Ovary (tissue), 9 donors: Measurements from ENCODE around the gene GAK. TPM values are rescaled to one million over a fixed set of nuclear protein-coding genes. Genes with fewer than 3 reads are reported as not detected.

Experiments used
- DNase-seq, 5 donors: peaks; one replicate each; pipeline ENCODE4 v3.0.0-alpha.2; 2019 to 2020
- H3K27ac ChIP-seq, 2 donors: fragments of 200-600 bp; one replicate each; pipeline versions ENCODE4 v1.5.1 to v1.8.0; 2019 to 2022
- H3K27me3 ChIP-seq: fragments of 200-600 bp; one replicate; pipeline ENCODE4 v1.8.0; 2022
- H3K36me3 ChIP-seq: fragments of 200-600 bp; sonication (generic); one replicate; pipeline ENCODE4 v1.5.1; 2019
- H3K4me1 ChIP-seq: one replicate; pipeline ENCODE4 v1.8.1; 2013; ENCODE audit warnings: mild to moderate bottlenecking, moderate library complexity; ENCODE audit not compliant: insufficient read depth
- H3K4me3 ChIP-seq: fragments of 200-600 bp; sonication (generic); one replicate; pipeline ENCODE4 v1.5.1; 2017
- H3K9me3 ChIP-seq, 2 donors: fragments of 200-600 bp in 1 of 2; sonication (generic) in 1 of 2; one replicate each; pipeline versions ENCODE4 v1.5.1 to v1.8.1; 2013 to 2019; ENCODE audit warnings: mild to moderate bottlenecking in 1 of 2, moderate library complexity in 1 of 2
- CTCF ChIP-seq, 3 donors: fragments of 450-650 bp in 2 of 3; fragments of 200-600 bp in 1 of 3; IDR thresholded peaks; one replicate each; pipeline versions ENCODE4 v1.5.1 to v1.8.0; 2016 to 2022; ENCODE audit warnings: antibody characterized with exemption in 3 of 3, mild to moderate bottlenecking in 1 of 3
- EP300 ChIP-seq: sonication (generic); formaldehyde crosslinking; IDR thresholded peaks from one replicate; pipeline ENCODE4 v1.6.1; 2017; ENCODE audit warnings: antibody characterized with exemption
- POLR2A ChIP-seq: fragments of 450-650 bp; IDR thresholded peaks from one replicate; pipeline ENCODE4 v1.6.1; 2017; ENCODE audit warnings: antibody characterized with exemption, mild to moderate bottlenecking, moderate library complexity
- whole genome bisulfite sequencing, 3 donors: extraction: QIAGEN DNeasy Blood & Tissue Kit in 1 of 3; methylation state at CpG; one replicate each; pipeline versions ENCODE4 v1.1.5 to v1.1.7; 2013 to 2017; 5-methylcytosine and 5-hydroxymethylcytosine counted together
- intact Hi-C, 4 donors: fragments of 100-400 bp; cut with DNase I; formaldehyde crosslinking; loops; one replicate each; pipeline versions ENCODE4 v1.11.0 to v1.15.1; 2022 to 2023
- polyA plus RNA-seq, 2 donors: library from polyadenylated mRNA; stranded (reverse); fragments of 200-250 nt in 1 of 2; fragments of 350-450 nt in 1 of 2; fragmentation: Illumina TruSeq in 1 of 2; extraction: RNeasy Lipid Tissue Mini Kit (QIAGEN cat#74804) in 1 of 2; gene quantifications; one replicate each; pipeline ENCODE4 v1.2.3, GENCODE V29; 2013 to 2014
- total RNA-seq, 7 donors: library from RNA; depleted of rRNA in 2 of 7; stranded (reverse); fragments of >200 nt in 2 of 7; fragmentation: NEBNext Ultra II Directional in 3 of 7; extraction: Animal tissue kit (Norgen Biotek cat#: 25700) in 3 of 7; gene quantifications; one replicate each; pipeline versions ENCODE4 v1.1.0 to v1.2.4, GENCODE V29; 2016 to 2023
- donor health status: DM: no; HTN: no; CAD: no; lungs with moderate emphysema.
- donor health status: DM: no; HTN: no; CAD: no.
- donor health status: Bipolar disorder and iron deficiency.
- donor health status: DM: yes; HTN: yes; CAD: no.
- donor health status: DM: no; HTN: no; CAD: no.
- donor health status: DM: yes; HTN: yes; CAD: no.

Gene GAK
- total and polyA plus RNA-seq, 9 donors: 30.7 to 95.4 (median 70.4) TPM

GRCh38 chr4:956531-957230, 24.6 kb upstream of the GAK start:
- peak in 1 of 5 donors; percentile 13 for DNase-seq
- H3K27ac ChIP-seq: no peak overlapping the region
- WGBS, 3 donors: 75 to 83% (median 81%) methylated on average over 14 of the region's 14 CpGs
- H3K27me3 ChIP-seq: no peaks in the 10 kb centered on the region
- no peak overlapping the region for H3K4me3 ChIP-seq
- no peaks in the 10 kb centered on the region for H3K36me3 ChIP-seq
- intact Hi-C loops: no loop called here
- H3K4me1 ChIP-seq: no peaks in the 10 kb centered on the region
- TF ChIP-seq POLR2A (no peak), EP300 (no peak), CTCF (IDR thresholded peaks at IDR 0.05) (no peak)
- no peaks in the 10 kb centered on the region for H3K9me3 ChIP-seq

DNA sequence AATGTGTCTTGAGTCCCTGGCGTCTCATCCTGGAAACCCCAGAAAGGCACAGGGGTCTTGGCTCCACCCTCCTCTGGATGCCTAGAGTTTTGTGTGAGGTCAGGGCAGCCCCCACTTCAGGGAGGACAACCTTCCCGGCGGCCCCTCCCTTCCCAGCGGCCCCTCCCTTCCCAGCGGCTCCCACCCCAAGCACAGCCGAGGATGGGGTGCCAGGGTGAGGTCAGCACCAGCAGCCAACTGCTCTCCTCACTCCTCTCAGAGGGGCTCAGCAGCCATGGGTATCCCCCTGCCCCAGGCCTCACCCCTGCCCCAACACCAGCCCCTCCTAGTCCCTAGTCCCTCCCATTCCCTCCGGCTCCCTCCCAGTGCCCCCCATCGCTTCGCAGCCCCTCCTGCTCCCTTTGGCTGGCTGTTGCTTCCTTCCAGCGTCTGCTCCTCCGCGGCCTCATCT, 23.8 kb upstream of the GAK start:
- no peaks in the 10 kb centered on the region for H3K36me3 ChIP-seq
- 74 to 81% (median 77%) methylated on average over 11 to 12 of the region's 12 CpGs for WGBS, 3 donors
- TF ChIP-seq CTCF (IDR thresholded peaks at IDR 0.05): no peak
- TF ChIP-seq EP300: no peak
- intact Hi-C loops: no loop called here
- no peaks in the 10 kb centered on the region for H3K9me3 ChIP-seq
- H3K27ac ChIP-seq: no peak overlapping the region
- no peaks in the 10 kb centered on the region for H3K27me3 ChIP-seq
- no peaks in the 10 kb centered on the region for H3K4me1 ChIP-seq
- DNase-seq: peak in 1 of 5 donors; percentile 9
- H3K4me3 ChIP-seq: no peak overlapping the region

GRCh38 chr4:955161-955921, 23.2 kb upstream of the GAK start:
- TF ChIP-seq CTCF (IDR thresholded peaks at IDR 0.05): no peak
- no peak for TF ChIP-seq EP300
- no peak for TF ChIP-seq POLR2A
- H3K4me1 ChIP-seq: no peaks in the 10 kb centered on the region
- H3K27ac ChIP-seq: no peak overlapping the region
- intact Hi-C loops: no loop called here
- DNase-seq: no peak
- H3K36me3 ChIP-seq: no peaks in the 10 kb centered on the region
- 91 to 92% (median 92%) methylated on average over 31 to 33 of the region's 33 CpGs for WGBS, 3 donors
- H3K4me3 ChIP-seq: no peak overlapping the region
- H3K27me3 ChIP-seq: no peaks in the 10 kb centered on the region
- H3K9me3 ChIP-seq: no peaks in the 10 kb centered on the region

GRCh38 chr4:954211-955020, 22.3 kb upstream of the GAK start:
- Histone ChIP-seq H3K27ac (no peak overlapping the region), H3K4me1 (no peaks in the 10 kb centered on the region), H3K4me3 (no peak overlapping the region), H3K27me3 (no peaks in the 10 kb centered on the region), H3K36me3 (no peaks in the 10 kb centered on the region), H3K9me3 (no peaks in the 10 kb centered on the region)
- intact Hi-C loops: no loop called here
- DNase-seq: peak in 1 of 5 donors; percentile 6
- TF ChIP-seq CTCF (IDR thresholded peaks at IDR 0.05): no peak
- no peak for TF ChIP-seq EP300
- TF ChIP-seq POLR2A: no peak
- 90 to 91% (median 91%) methylated on average over 17 of the region's 17 CpGs for WGBS, 3 donors
